DND-41 (cell line): Measurements from ENCODE around the gene DTL.

ENCODE experiments used
- ATAC-seq: fragments of 200-7000 bp; cut with Tn5 transposase; 3 replicates; pipeline ENCODE4 v1.9.1; 2021; ENCODE audit warnings: low read depth; ENCODE audit not compliant: insufficient read depth
- DNase-seq: peaks from one replicate; pipeline ENCODE4 v3.0.0-alpha.2; 2020
- H2AFZ ChIP-seq: 2 replicates; pipeline ENCODE4 v1.6.0; 2012; ENCODE audit warnings: low read depth, low read length
- H3K27ac ChIP-seq: 2 replicates; pipeline ENCODE4 v1.5.1; 2012; ENCODE audit warnings: low read length, inconsistent platforms
- H3K27me3 ChIP-seq: fragments of 200-600 bp; sonication (generic); 2 replicates; pipeline ENCODE4 v1.6.0; 2012; ENCODE audit warnings: low read length, mild to moderate bottlenecking, inconsistent platforms; ENCODE audit not compliant: insufficient read depth, poor library complexity
- H3K36me3 ChIP-seq: 2 replicates; pipeline ENCODE4 v1.5.1; 2012; ENCODE audit warnings: low read length, inconsistent platforms; ENCODE audit not compliant: insufficient read depth
- H3K4me1 ChIP-seq: 2 replicates; pipeline ENCODE4 v1.5.1; 2012; ENCODE audit warnings: mild to moderate bottlenecking, low read length; ENCODE audit not compliant: insufficient read depth
- H3K4me2 ChIP-seq: 2 replicates; pipeline ENCODE4 v1.6.0; 2012; ENCODE audit warnings: mild to moderate bottlenecking, moderate library complexity, low read length, inconsistent platforms; ENCODE audit not compliant: insufficient read depth
- H3K4me3 ChIP-seq, 2 experiments: fragments of 200-600 bp in 1 of 2; shearing (Covaris generic) in 1 of 2; 2 replicates each; pipeline ENCODE4 v1.5.1; 2012 to 2016; ENCODE audit warnings: inconsistent platforms in 2 of 2, low read length in 2 of 2, mild to moderate bottlenecking in 2 of 2, low read depth in 1 of 2, moderate library complexity in 1 of 2
- H3K79me2 ChIP-seq: 2 replicates; pipeline ENCODE4 v1.6.0; 2012; ENCODE audit warnings: low read length, inconsistent platforms; ENCODE audit not compliant: insufficient read depth
- H3K9ac ChIP-seq: 2 replicates; pipeline ENCODE4 v1.6.0; 2012; ENCODE audit warnings: low read depth, mild to moderate bottlenecking, inconsistent platforms, low read length, moderate library complexity
- H3K9me3 ChIP-seq: 2 replicates; pipeline ENCODE4 v1.5.1; 2012; ENCODE audit warnings: low read length, moderate library complexity, mild to moderate bottlenecking, inconsistent platforms; ENCODE audit not compliant: insufficient read depth, severe bottlenecking
- H4K20me1 ChIP-seq: 2 replicates; pipeline ENCODE4 v1.6.0; 2012; ENCODE audit warnings: low read length; ENCODE audit not compliant: insufficient read depth
- EZH2 ChIP-seq: IDR thresholded peaks from 3 replicates; pipeline ENCODE4 v1.6.1; 2012; ENCODE audit warnings: borderline replicate concordance, low read depth, mild to moderate bottlenecking, moderate library complexity, low read length, inconsistent platforms; ENCODE audit not compliant: severe bottlenecking
- TF ChIP-seq, protein P1 (sequence below): IDR thresholded peaks from 2 replicates; pipeline ENCODE4 v1.5.1; 2012; ENCODE audit warnings: borderline replicate concordance, low read length, moderate library complexity, mild to moderate bottlenecking; ENCODE audit not compliant: poor library complexity, severe bottlenecking; ENCODE audit errors: extremely low read depth

The DTL gene

DNA sequence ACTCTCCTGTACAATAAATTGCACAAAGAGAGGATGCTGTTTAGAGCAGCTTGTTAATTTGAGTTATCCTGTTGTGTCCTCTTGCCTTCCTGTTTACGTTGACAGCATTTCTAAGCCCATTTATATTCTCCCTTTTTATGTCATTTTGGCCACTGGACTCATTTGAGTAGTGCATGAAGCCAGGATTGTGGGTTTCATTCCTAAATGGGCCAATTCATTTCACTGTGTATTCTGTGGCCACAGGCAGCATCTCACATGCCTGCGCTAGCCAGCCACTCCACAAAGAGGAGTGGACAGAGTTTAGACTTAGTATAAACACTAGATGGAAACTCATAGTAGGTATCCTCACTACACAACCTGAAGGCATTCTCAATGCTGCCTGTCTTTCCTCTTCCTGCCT, 73.4 kb downstream of the DTL start:
- Histone ChIP-seq H3K27ac (no peak overlapping the region), H3K79me2 (peaks cover 46% of the 10 kb centered on the region), H3K36me3 (peaks cover 94% of the 10 kb centered on the region), H3K4me2 (no peak overlapping the region), H3K27me3 (no peaks in the 10 kb centered on the region), H4K20me1 (peaks cover 29% of the 10 kb centered on the region; the same call in 1 of the 2 replicates), H3K9me3 (no peaks in the 10 kb centered on the region), H3K9ac (no peak overlapping the region), H2AFZ (no peak overlapping the region), H3K4me3 (no peak overlapping the region), H3K4me1 (peaks cover 21% of the 10 kb centered on the region)
- ATAC-seq (no peak), DNase-seq (no peak)
- TF ChIP-seq, protein P1, sequence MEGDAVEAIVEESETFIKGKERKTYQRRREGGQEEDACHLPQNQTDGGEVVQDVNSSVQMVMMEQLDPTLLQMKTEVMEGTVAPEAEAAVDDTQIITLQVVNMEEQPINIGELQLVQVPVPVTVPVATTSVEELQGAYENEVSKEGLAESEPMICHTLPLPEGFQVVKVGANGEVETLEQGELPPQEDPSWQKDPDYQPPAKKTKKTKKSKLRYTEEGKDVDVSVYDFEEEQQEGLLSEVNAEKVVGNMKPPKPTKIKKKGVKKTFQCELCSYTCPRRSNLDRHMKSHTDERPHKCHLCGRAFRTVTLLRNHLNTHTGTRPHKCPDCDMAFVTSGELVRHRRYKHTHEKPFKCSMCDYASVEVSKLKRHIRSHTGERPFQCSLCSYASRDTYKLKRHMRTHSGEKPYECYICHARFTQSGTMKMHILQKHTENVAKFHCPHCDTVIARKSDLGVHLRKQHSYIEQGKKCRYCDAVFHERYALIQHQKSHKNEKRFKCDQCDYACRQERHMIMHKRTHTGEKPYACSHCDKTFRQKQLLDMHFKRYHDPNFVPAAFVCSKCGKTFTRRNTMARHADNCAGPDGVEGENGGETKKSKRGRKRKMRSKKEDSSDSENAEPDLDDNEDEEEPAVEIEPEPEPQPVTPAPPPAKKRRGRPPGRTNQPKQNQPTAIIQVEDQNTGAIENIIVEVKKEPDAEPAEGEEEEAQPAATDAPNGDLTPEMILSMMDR = no peak
- TF ChIP-seq EZH2 = no peak

DNA sequence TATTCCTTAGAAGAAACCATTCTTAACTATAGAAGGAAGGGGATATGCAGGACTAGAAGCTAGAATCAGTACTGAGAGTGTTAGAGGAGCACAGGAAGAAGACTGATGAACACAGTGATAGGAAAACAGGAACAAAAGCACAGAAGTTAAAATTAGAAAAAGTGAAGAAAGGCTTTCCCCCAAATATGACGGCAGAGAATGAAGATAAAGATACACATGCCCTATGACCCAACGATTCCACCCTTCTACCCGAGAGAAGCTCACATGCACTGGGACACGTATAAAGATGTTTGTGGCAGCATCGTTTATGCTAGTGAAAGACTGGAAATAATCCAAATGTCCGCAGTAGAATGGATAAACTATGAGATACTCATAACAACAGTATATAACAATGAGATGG, 74.2 kb downstream of the DTL start:
- peaks cover 21% of the 10 kb centered on the region for H3K4me1 ChIP-seq
- H3K4me3 ChIP-seq = no peak overlapping the region
- no peaks in the 10 kb centered on the region for H3K9me3 ChIP-seq
- H3K9ac ChIP-seq = no peak overlapping the region
- H3K27me3 ChIP-seq = no peaks in the 10 kb centered on the region
- H3K4me2 ChIP-seq = no peak overlapping the region
- no peak overlapping the region for H2AFZ ChIP-seq
- H3K79me2 ChIP-seq = peaks cover 40% of the 10 kb centered on the region
- H3K27ac ChIP-seq = no peak overlapping the region
- TF ChIP-seq, protein P1 = no peak
- TF ChIP-seq EZH2 = no peak
- peaks cover 89% of the 10 kb centered on the region for H3K36me3 ChIP-seq
- DNase-seq (no peak), ATAC-seq (no peak)
- H4K20me1 ChIP-seq = peaks cover 29% of the 10 kb centered on the region; the same call in 1 of the 2 replicates

DNA sequence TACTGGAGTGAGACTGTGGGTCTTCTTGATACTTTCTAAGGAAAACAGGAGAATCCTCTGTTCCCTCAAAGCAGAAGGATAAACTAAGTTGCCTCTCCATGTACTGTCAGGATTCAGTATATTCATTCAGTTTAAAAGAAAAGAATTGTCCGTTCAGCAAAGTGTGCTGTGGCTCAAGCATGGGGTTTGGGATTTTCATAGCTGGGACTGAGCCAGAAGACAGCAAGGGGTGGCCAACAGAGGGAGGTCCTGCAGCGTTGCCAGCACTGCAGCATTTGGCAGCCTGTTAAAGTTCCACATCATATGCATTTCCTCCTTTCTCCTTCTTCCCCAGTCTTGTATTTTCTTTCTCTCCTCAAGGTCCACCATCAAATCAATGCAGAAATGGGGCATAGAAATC, 75.1 kb downstream of the DTL start:
- no peak overlapping the region for H3K4me2 ChIP-seq
- H3K4me1 ChIP-seq = peaks cover 16% of the 10 kb centered on the region
- H3K27me3 ChIP-seq = no peaks in the 10 kb centered on the region
- no peaks in the 10 kb centered on the region for H3K9me3 ChIP-seq
- peaks cover 31% of the 10 kb centered on the region for H3K79me2 ChIP-seq
- DNase-seq (no peak), ATAC-seq (no peak)
- no peak overlapping the region for H3K9ac ChIP-seq
- no peak overlapping the region for H3K4me3 ChIP-seq
- H2AFZ ChIP-seq = no peak overlapping the region
- H3K27ac ChIP-seq = no peak overlapping the region
- TF ChIP-seq EZH2 = no peak
- TF ChIP-seq, protein P1 = no peak
- peaks cover 26% of the 10 kb centered on the region; the same call in 1 of the 2 replicates for H4K20me1 ChIP-seq
- H3K36me3 ChIP-seq = peaks cover 84% of the 10 kb centered on the region

- H3K79me2 ChIP-seq = peaks cover 24% of the 10 kb centered on the region; the same call in 1 of the 2 replicates
- H4K20me1 ChIP-seq = peaks cover 22% of the 10 kb centered on the region; the same call in 1 of the 2 replicates
- no peak overlapping the region for H3K4me2 ChIP-seq
- H3K27ac ChIP-seq = no peak overlapping the region
- DNase-seq (no peak), ATAC-seq (no peak)
- H3K36me3 ChIP-seq = peaks cover 75% of the 10 kb centered on the region
- no peak overlapping the region for H3K9ac ChIP-seq
- H3K4me1 ChIP-seq = peaks cover 14% of the 10 kb centered on the region
- H3K27me3 ChIP-seq = no peaks in the 10 kb centered on the region
- H3K4me3 ChIP-seq = no peak overlapping the region
- no peak overlapping the region for H2AFZ ChIP-seq
- TF ChIP-seq EZH2 = no peak
- TF ChIP-seq, protein P1 = no peak
- no peaks in the 10 kb centered on the region for H3K9me3 ChIP-seq
Observed at GRCh38 chr1:212111536-212111935, 76.0 kb downstream of the DTL start.
